Endometrium (tissue), 2 donors: ENCODE measurements around the gene HERPUD2.

Source experiments
- FAIRE-seq: peaks from 2 replicates; lab custom pipeline; 2012; peaks lifted over from hg19 to GRCh38; lab: Jason Lieb, UNC
- donor health status: control.
- donor health status: control.

HERPUD2 gene, protein sequence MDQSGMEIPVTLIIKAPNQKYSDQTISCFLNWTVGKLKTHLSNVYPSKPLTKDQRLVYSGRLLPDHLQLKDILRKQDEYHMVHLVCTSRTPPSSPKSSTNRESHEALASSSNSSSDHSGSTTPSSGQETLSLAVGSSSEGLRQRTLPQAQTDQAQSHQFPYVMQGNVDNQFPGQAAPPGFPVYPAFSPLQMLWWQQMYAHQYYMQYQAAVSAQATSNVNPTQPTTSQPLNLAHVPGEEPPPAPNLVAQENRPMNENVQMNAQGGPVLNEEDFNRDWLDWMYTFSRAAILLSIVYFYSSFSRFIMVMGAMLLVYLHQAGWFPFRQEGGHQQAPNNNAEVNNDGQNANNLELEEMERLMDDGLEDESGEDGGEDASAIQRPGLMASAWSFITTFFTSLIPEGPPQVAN

DNA sequence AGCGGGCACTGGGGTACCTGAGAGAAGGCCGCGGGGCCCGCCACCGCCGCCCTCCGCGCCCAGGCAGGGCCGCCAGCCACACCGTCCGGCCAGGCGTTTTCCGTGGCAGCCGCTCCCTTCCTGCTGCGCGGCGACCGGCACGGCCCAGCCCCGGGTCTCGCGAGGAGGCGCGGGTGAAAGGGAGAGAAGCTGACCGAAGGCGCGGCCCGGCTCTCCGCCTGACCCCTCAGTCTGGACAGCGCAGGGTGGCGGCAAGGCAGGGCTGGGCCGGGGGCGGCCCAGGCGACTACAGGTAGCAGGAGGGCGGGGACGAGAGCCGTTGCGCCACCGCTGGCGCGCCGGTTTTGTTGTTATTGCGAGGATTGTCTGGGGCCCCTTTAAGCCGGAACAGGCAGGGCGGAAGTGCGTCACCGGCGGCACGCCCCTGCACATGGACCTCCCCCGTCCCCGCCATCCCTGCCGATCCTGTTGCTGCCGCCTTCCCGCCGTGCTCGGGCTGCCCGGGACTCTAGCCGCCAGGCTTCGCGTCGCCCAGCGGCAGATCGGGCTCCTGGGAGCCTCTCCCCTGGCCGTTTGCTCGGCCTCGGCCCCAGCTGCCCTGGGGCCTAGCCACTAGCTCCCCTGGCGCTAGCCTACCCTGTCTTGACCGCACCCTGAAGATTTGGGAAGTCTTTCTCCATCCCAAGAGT is at the start of gene HERPUD2:
Gene HERPUD2, minus strand, starts transcription at position 352 of the 689 bp plus-strand sequence. CDS start 805 bp downstream, outside the sequence.
- FAIRE-seq = no peak

DNA sequence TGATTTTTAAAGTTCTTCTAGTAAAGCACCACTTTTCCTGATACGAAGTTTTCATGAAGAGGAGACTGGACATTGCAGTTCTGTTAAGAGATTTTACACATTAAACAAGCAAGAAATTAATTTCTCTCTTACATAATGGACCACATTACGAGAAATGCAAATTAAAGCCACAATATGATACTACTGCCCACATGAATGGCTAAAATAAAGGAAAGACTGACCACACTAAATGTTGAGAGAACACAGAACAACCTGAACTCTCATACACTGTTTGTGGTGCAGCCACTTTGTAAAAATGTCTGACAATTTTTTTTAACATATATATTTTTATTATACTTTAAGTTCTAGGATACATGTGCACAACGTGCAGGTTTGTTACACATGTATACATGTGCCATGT is 44.0 kb upstream of the HERPUD2 start:
- no peak for FAIRE-seq

DNA sequence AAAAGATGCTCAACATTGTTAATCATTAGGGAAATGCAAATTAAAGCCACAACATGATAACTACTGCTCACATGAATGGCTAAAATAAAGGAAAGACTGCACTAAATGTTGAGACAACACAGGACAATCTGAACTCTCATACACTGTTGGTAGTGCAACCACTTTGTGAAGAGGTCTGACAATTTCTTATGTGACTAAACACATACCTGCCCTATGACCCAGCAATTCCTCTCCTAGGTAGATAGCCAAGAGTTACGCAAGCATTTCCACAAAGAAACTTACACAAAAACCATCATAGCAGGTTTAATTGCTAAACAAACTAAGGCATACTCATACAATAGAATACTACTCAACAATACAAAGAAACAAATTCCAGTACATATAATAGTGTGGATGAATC is 41.8 kb upstream of the HERPUD2 start:
- FAIRE-seq = no peak

DNA sequence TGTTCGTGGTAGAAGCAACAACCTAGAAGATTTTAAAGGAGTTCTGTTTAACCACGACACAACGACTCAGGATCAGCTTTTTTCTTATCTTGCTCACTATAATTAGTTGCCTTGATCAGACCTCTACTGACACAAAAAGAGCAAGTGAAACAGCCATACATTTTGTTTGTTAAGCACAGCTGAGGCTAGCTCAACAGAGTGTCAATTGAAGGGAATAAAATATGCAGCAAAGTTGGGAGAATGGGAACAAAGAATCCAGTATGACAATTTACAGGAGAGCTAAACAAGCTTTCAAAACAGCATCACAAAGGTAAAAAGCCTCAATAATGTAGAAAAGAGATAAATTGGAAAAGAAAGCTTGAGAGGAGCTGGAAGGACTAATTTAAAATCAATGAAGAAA is 40.5 kb upstream of the HERPUD2 start:
- FAIRE-seq = no peak

DNA sequence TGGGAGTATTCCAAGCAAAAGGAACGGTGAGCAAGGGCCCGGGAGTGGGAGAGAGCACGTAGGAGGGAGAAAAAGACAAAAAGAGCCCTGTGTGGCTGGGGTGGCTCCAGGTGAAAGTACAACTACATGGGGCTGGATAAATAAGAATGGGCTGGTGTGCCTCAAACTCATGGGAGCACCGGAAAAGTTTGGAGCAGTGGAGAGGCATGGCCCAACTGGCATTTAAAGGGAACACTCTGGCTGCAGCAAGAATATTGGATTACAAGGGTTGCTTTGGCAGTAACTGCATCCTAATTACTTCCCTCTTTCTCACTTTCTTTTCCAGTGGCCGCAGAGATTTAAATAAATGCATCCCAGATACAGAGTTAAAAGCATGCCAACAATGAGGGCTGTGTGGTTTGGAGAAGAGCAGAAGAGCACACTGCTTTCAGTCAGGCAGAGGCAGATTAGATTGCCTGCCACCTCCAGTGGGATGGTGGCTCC is 39.1 kb upstream of the HERPUD2 start:
- FAIRE-seq = no peak

DNA sequence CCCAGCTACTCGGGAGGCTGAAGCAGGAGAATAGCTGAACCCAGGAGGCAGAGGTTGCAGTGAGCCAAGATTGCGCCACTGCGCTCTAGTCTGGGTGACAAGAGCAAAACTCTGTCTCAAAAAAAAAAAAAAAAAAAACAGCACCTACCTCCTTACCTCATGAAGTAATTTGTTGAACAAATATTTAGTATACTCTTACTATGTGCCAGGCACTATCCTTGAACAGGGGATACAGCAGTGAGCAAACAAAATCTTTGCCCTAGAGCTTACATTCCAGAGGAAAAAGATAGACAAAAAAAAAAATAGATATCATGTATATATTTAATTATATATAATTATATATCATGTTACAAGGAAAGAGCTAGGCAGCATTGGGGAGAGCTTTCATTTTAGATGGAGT is 36.4 kb upstream of the HERPUD2 start:
- no peak for FAIRE-seq

DNA sequence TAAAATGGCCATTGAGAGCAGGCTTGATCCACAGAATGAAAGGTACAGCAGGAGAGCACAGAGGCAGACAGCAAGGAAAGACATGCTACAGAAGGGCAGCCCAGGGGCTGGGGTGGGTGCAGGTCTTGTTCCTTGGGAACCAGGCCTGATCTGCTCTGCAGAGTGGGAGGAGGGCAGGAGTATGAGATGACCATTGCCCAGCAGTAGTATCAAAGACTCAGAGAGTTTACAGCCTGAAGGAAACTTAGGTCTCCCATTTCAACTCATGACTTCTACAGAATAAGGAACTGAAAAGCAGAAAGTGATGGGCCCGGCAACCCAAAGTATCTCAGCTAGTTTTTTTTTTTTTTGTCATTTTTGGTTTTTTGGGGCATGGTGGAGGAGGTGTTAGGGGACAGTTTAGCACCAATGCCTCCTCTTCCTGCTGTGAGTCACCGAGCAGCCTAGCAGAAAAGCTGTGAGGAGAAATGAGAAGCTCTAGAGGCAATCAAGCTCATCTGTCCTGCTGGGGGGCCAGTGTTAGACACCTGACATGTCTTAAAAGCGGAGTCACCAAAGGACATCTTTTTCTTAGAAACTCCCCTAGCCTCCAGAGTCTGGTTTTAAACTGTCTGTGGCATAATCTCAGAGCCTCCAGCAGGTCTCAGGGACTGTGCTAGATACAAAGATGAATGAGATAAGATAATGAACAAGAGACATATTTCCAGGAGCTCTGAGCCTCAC is 34.3 kb upstream of the HERPUD2 start:
- FAIRE-seq = no peak

DNA sequence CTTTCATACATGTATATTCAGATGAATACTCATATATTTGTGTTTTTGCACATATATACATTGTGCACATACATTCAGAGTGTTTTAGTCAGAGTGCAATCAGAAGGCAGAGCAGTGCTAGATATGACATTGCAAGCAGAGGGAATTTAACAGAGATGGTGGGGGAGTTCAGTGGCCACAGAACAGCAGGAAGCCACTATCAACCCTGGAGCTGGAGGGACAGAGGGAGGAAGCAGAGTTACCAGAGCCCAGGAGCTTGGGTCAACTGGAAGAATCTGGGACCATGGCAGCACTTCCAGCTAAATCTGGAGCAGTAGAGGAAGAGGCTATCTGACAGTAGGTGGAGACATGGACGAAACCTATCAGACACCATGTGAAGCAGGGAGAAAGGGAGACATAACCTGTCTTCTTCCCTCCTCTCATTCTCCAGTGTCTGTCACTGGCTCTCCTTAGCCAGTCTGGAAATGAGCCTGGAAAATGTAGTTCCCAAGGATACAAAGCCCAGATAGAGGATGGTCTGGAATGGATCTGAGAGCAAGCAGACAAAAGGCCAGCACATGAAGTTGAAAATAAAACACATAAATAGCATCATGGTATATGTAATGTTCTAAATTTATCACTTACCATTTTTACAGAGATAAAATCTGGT is 33.6 kb upstream of the HERPUD2 start:
- no peak for FAIRE-seq

DNA sequence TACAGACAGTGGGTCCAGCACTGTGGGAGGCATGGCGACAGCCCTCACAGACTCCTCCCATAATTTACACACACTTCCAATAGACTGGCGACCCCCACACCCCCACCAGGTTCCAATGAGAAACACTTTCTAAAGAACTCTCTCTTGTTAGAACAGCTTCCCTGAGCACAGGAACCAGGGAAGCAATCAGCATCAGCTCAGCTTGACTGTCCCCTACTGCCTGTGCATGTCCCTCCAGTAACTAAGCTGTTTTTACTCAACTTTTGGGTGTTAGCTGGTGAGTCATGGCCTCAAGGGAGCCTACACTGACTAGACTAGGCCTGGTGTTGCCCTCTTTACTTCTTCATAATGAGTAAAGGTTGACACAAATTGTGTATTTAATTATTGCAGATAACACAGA is 32.6 kb upstream of the HERPUD2 start:
- FAIRE-seq = no peak

DNA sequence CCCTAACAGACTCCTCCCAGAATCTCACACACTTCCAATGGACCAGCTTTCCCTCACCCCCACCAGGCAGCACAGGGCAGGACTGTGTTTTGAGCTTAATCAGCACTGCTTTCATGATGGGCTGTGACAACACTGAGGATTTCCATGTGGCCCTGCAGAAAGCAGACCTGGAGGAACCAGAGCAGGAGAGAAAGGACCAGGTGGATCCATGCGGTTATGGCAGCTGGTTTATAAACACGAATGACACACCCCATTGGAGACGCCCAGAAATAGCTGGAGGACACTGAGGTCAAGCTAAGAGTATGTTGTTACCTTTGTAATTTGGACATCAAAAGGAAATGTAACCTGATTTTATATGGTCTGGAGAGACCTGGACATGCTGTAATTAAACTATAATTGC is 31.7 kb upstream of the HERPUD2 start:
- no peak for FAIRE-seq

DNA sequence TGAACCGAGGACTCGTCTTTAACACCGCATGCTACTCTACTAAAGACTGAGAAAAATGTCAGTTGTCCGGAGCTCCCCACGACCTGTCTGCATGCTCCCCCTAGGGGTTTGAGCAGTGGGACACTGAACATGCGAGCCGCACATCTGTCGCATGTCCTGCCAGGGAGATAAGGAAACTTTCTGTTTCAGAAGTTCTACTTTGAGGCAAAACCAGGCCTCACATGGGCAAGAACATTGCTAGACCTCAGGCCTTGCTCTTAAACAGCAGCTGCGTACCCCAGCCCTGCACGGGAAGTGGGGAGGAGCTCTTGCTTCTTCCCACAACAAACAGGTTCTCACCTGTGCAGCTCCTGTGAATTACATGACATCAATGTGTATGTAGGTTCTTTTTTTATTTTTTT is 30.3 kb upstream of the HERPUD2 start:
- no peak for FAIRE-seq

DNA sequence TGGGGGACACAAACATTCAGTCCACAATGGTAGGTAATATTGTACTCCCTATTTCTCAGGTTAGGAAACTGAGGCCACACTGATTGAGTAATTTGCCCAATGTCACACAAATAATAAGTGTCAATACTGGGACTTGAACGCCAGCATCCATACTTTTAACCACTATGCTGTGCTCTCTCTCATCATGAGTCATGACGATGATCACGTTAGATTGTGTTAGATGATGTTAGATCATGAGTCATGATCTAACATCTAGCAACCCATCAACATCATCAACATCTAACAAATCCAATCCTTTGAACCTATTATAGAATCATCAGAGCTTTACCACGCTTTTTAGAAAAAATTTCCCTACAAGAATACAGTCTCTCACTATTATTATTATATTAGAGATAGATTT is 28.1 kb upstream of the HERPUD2 start:
- FAIRE-seq = no peak

DNA sequence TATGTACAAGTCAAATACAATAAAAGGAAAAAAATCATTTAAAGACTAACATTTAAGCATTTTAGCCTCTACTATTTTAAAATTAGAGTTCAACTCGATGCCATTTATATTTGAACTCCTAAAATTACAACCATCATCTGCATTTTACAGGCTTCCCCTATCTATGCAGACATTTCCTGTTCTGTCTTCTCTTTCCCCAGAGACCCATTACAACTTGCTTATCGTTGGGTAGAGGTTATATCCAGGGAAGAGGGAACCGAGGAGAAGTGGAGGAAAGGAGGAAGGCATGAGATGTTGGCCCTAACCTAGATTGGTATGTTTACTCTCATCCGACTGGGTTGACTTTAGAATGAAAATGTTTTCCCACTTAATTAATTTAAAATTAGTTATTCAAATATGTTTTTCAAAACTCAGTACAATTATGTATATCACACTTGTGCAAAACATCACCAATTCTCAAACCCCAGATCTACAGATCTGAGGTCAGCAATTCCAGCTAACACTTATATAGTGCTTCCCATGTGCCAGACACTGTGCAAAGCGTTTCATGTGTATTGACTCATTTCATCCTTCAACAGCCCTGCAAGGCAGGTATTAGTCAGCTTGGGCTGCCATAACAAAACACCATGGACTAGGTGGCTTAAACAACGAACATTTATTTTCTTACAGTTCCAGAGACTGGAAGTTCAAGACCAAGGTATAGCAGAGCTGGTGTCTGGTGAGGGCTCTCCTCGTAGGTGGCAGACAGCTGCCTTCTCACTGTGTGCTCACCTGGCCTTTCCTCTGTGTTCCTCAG is 27.3 kb upstream of the HERPUD2 start:
- FAIRE-seq = no peak

DNA sequence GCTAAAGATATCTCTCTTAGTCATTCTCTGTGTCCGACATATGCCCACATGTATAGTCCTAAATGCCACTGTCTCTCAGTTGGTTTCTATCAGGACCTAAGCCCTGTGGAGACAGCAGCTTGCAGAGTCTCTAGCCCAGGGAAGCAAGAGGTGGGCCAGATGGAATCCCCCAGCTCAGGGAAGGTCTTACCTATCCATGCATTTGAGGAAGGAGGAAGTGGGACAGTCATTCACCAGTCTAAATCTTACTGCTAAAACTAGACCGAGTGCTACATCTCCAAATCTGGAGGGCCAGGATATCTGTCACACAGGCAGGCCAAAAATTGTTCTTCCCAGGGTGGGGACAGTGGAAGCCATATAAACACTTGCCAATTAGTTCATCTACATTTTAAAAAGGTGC is 26.4 kb upstream of the HERPUD2 start:
- FAIRE-seq = no peak

DNA sequence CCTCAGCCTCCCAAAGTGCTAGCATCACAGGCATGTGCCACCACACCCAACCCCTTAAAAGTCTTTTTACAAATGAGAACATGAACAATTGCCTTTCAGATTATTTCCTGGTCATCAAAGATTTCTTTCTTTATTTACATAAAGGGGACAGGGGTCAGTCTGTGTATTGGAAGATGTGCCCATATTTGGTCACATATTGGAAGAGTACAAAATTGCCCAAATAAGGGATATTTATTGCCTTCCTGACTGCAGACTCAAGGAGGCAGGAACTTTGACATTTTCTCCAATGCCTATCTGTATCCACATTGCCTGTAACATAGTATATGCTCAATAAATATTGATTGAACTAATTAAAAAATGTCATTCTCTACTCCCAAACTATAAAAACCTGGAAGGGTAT is 25.9 kb upstream of the HERPUD2 start:
- FAIRE-seq = no peak

DNA sequence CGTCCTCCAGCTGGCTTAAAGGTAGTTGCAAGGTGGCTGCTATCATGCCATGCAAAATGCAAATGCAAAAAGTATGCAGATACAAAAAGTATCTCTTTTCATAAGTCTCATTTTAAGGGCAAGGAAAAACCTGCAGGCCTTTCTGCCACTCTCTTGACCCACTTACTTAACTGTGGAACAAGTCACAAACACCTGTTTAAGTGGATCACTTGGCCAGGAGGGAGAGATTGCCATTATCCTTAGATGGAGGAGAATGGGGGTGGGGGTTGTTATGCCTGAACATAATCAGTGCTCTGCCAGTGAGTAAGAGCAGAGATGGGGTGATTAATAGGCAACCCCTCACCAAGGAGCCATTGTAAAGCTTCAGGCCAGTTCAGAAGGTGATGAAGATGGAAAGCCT is 25.1 kb upstream of the HERPUD2 start:
- no peak for FAIRE-seq

DNA sequence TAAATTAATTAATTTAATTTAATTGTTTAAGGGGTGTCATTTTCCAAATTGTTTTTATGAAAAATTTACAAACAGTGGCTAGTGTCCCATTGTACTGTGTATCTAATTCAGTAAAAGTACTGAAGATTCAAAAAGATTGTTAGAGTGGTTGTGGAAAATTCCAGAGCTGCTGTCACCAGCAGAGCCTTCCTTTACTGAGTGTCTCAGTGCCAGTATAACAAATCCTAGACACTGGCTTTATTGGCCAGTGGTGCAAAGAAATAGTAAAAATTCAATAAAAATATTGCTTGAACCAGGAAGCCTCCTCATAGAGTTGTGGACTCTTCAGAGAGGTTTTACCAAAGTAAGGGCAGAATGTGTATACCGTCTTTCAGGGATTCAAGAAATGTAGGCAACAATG is 23.1 kb upstream of the HERPUD2 start:
- no peak for FAIRE-seq

DNA sequence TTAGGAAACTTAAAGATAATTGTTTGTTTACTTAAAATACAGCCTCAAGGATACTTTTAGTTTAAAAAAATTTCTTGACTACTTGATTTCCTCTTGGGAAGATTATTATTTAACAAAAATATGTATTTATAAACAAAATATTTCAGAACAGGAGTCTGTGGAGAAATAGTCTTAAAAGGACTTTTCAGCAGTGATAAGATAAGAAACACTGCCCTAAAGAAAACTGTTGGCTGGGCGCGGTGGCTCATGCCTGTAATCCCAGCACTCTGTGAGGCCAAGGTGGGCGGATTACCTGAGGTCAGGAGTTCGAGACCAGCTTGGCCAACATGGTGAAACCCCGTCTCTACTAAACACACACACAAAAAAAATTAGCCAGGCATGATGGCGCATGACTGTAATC is 22.6 kb upstream of the HERPUD2 start:
- no peak for FAIRE-seq

DNA sequence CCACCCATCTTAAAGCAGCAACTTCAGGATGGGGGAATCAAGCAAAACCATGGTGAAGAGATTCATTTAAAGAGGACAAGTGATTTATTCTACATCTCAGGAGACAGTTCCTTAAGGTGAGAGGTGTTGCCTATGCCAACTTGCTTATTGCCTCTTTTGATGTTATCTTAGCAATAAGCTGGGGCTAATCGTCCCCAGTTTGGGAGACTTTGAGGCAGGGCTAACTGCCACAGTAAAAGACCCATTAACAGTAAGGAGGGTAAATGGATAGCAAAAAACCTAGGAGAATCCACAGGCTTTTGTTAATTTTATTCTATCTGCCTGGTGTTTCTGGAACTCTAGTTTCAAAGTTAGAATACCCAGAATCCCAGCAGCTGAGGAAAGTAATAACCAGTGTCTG is 22.1 kb upstream of the HERPUD2 start:
- FAIRE-seq = no peak

DNA sequence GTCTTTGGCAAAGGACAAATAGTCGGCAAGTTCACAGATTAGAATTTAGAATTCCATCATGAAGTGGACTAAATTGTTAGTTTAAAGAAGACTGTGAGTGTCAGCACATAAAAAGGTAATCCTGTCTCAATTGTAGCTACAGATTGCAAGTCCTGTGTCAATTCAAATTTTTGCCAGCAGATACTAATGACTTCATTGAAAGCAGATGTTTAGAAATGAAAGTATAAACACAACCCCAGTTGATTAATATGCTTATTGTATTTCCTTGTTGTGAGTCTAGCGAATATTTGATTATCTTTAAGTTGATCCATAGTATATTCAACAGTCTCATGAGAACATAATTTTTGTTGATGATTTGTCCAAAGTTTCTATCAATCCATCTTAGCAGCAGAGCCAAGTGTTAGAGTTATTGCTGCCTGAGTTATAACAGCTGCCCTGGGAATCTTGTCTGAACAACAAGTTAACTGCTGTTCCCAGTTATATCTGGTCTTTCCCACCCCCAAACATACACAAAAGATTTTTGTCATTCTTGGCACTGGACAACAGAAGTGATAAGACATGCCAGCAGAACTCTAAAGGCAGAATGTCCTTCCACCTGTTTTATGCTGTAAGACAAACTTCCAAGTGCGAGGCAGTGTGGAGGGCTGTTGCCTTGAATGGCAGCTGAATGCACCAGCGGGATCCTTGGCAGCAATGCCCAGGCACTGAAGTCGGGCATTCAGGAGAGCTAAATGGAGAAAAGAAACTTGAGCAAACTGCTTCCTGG is 21.3 kb upstream of the HERPUD2 start:
- FAIRE-seq = peak; percentile 8

DNA sequence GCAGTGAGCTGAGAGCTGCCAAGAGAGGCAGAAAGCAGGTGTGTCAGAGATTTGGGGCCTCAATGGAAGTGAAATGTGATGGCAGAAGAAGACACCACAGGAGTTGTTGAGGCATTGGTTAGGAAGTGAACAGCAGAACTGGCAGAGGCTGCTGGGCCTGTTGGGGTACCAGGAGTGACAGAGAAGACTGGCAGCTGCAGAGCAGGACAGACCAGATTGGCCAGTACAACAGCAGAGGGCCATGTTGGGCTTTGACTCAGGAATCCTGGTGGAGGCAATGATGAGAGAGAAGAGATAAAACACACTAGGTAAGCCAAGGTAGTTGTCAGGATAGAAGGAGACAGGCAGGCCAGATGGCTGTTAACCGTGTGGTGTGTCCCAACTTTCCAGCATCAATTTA is 19.9 kb upstream of the HERPUD2 start:
- no peak for FAIRE-seq
